SJCRH30 (cell line): ENCODE results near the gene CFAP46. TPM values are rescaled to one million over a fixed set of nuclear protein-coding genes. Genes with fewer than 3 reads are reported as not detected.
"Not testable (repeated sequence)": the region's sequence is repeated elsewhere in the genome, so short reads cannot be mapped to it uniquely, and the experiment has no call there.

Source experiments
- DNase-seq, 2 experiments: peaks; one replicate each; pipeline ENCODE4 v3.0.0-alpha.2; 2015 to 2020
- H3K27ac ChIP-seq: fragments of 250-450 bp; sonication (Bioruptor Pico); 2 replicates; pipeline ENCODE4 v1.5.1; 2020; ENCODE audit warnings: mild to moderate bottlenecking, moderate library complexity
- H3K27me3 ChIP-seq: fragments of 250-450 bp; sonication (Bioruptor Pico); 2 replicates; pipeline ENCODE4 v1.5.1; 2020; ENCODE audit warnings: mild to moderate bottlenecking, moderate library complexity
- H3K36me3 ChIP-seq: fragments of 250-450 bp; sonication (Bioruptor Pico); 2 replicates; pipeline ENCODE4 v1.5.1; 2020; ENCODE audit warnings: mild to moderate bottlenecking, moderate library complexity
- H3K4me1 ChIP-seq: fragments of 250-450 bp; sonication (Bioruptor Pico); 2 replicates; pipeline ENCODE4 v1.5.1; 2020; ENCODE audit warnings: mild to moderate bottlenecking, moderate library complexity
- H3K4me3 ChIP-seq: fragments of 250-450 bp; sonication (Bioruptor Pico); 2 replicates; pipeline ENCODE4 v1.5.1; 2020; ENCODE audit warnings: mild to moderate bottlenecking, moderate library complexity
- H3K9me3 ChIP-seq: fragments of 250-450 bp; sonication (Bioruptor Pico); replicated peaks from 2 replicates; pipeline ENCODE4 v1.5.1; 2020; ENCODE audit warnings: mild to moderate bottlenecking, moderate library complexity
- total RNA-seq: library from RNA; depleted of rRNA; stranded (reverse); fragments of >200 nt; shearing (Covaris generic); gene quantifications from 2 replicates; pipeline ENCODE4 v1.2.3, GENCODE V29; 2014

CFAP46 gene
- total RNA-seq, 1 experiment from 2014 or later: 1.7 TPM

- DNase-seq: no peak
- Histone ChIP-seq H3K9me3 (no peaks in the 10 kb centered on the region), H3K27me3 (no peaks in the 10 kb centered on the region), H3K4me3 (no peak overlapping the region), H3K4me1 (no peaks in the 10 kb centered on the region), H3K36me3 (no peaks in the 10 kb centered on the region), H3K27ac (no peak overlapping the region)
Observed at GRCh38 chr10:132888898-132889490, 53.4 kb downstream of the CFAP46 start.

GRCh38 chr10:132888446-132888845, 53.9 kb downstream of the CFAP46 start:
- not testable (repeated sequence) for H3K9me3 ChIP-seq, H3K27me3 ChIP-seq, H3K4me3 ChIP-seq, H3K4me1 ChIP-seq, H3K36me3 ChIP-seq, H3K27ac ChIP-seq, DNase-seq

GRCh38 chr10:132886211-132887099, 55.9 kb downstream of the CFAP46 start:
- DNase-seq: no peak
- no peaks in the 10 kb centered on the region for H3K27me3 ChIP-seq
- no peak overlapping the region for H3K27ac ChIP-seq

GRCh38 chr10:132885451-132886210, 56.7 kb downstream of the CFAP46 start:
- Histone ChIP-seq H3K27me3 (no peaks in the 10 kb centered on the region), H3K9me3 (no peaks in the 10 kb centered on the region), H3K36me3 (no peaks in the 10 kb centered on the region), H3K4me3 (no peak overlapping the region), H3K4me1 (no peaks in the 10 kb centered on the region), H3K27ac (no peak overlapping the region)
- no peak for DNase-seq

More at GRCh38 chr10:132886211-132887099, 55.9 kb downstream of the CFAP46 start:
- H3K4me1 ChIP-seq: no peaks in the 10 kb centered on the region
- no peak overlapping the region for H3K4me3 ChIP-seq
- no peaks in the 10 kb centered on the region for H3K9me3 ChIP-seq
- no peaks in the 10 kb centered on the region for H3K36me3 ChIP-seq

GRCh38 chr10:132884691-132885271, 57.6 kb downstream of the CFAP46 start:
- Histone ChIP-seq H3K9me3 (no peaks in the 10 kb centered on the region), H3K4me1 (no peaks in the 10 kb centered on the region), H3K27ac (no peak overlapping the region), H3K27me3 (no peaks in the 10 kb centered on the region), H3K36me3 (no peaks in the 10 kb centered on the region), H3K4me3 (no peak overlapping the region)
- no peak for DNase-seq

- no peaks in the 10 kb centered on the region for H3K9me3 ChIP-seq
- H3K4me3 ChIP-seq: no peak overlapping the region
- H3K36me3 ChIP-seq: no peaks in the 10 kb centered on the region
- DNase-seq: no peak
- no peaks in the 10 kb centered on the region for H3K4me1 ChIP-seq
- no peaks in the 10 kb centered on the region for H3K27me3 ChIP-seq
- H3K27ac ChIP-seq: no peak overlapping the region
Observed at GRCh38 chr10:132884041-132884440, 58.3 kb downstream of the CFAP46 start.

GRCh38 chr10:132883391-132883881, 58.9 kb downstream of the CFAP46 start:
- Histone ChIP-seq H3K27ac (no peak overlapping the region), H3K4me1 (no peaks in the 10 kb centered on the region), H3K4me3 (no peak overlapping the region), H3K27me3 (no peaks in the 10 kb centered on the region), H3K9me3 (no peaks in the 10 kb centered on the region), H3K36me3 (no peaks in the 10 kb centered on the region)
- DNase-seq: no peak

- H3K27ac ChIP-seq: no peak overlapping the region
- DNase-seq: no peak
- H3K36me3 ChIP-seq: no peaks in the 10 kb centered on the region
- no peaks in the 10 kb centered on the region for H3K27me3 ChIP-seq
- H3K4me1 ChIP-seq: no peaks in the 10 kb centered on the region
- no peak overlapping the region for H3K4me3 ChIP-seq
- no peaks in the 10 kb centered on the region for H3K9me3 ChIP-seq
Observed at GRCh38 chr10:132882069-132882951, 60.1 kb downstream of the CFAP46 start.

GRCh38 chr10:132881186-132881920, 61.0 kb downstream of the CFAP46 start:
- no peaks in the 10 kb centered on the region for H3K9me3 ChIP-seq
- H3K36me3 ChIP-seq: no peaks in the 10 kb centered on the region
- H3K27me3 ChIP-seq: no peaks in the 10 kb centered on the region
- H3K4me3 ChIP-seq: no peak overlapping the region
- H3K27ac ChIP-seq: no peak overlapping the region
- no peaks in the 10 kb centered on the region for H3K4me1 ChIP-seq
- DNase-seq: no peak

GRCh38 chr10:132880128-132880981, 62.0 kb downstream of the CFAP46 start:
- DNase-seq: no peak
- no peaks in the 10 kb centered on the region for H3K9me3 ChIP-seq
- no peaks in the 10 kb centered on the region for H3K4me1 ChIP-seq
- H3K27me3 ChIP-seq: no peaks in the 10 kb centered on the region
- H3K27ac ChIP-seq: no peak overlapping the region
- no peaks in the 10 kb centered on the region for H3K36me3 ChIP-seq
- H3K4me3 ChIP-seq: no peak overlapping the region

- no peak for DNase-seq
- Histone ChIP-seq H3K27ac (no peak overlapping the region), H3K9me3 (no peaks in the 10 kb centered on the region), H3K4me3 (no peak overlapping the region), H3K4me1 (no peaks in the 10 kb centered on the region), H3K36me3 (no peaks in the 10 kb centered on the region), H3K27me3 (no peaks in the 10 kb centered on the region)
Observed at GRCh38 chr10:132879408-132880127, 62.8 kb downstream of the CFAP46 start.

- Histone ChIP-seq H3K4me1 (no peaks in the 10 kb centered on the region), H3K4me3 (no peak overlapping the region), H3K27me3 (no peaks in the 10 kb centered on the region), H3K36me3 (no peaks in the 10 kb centered on the region), H3K9me3 (no peaks in the 10 kb centered on the region), H3K27ac (no peak overlapping the region)
- no peak for DNase-seq
Observed at GRCh38 chr10:132878730-132879407, 63.5 kb downstream of the CFAP46 start.
